GM18861 (cell line): ENCODE results near the gene CCDC57.

Experiments used
- ATAC-seq: cut with Tn5 transposase; IDR thresholded peaks from one replicate; pipeline ENCODE4 v1.9.1; 2021; ENCODE audit not compliant: unreplicated experiment

Gene CCDC57

DNA sequence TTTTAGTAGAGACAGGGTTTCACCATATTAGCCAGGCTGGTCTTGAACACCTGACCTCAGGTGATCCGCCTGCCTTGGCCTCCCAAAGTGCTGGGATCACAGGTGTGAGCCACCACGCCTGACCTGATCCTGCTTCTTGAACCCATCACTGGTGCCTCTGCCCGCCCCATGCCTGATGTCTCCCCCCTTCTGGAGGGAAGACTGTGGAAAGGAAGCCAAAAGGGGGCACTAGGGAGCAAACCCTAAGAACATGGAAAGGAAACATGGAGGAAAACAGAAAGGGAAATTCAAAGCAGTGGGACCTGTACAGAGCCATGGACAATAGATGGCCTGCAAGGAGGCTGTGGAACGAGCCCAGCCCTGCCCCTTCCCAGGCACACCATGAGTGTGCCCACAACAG lies 83.5 kb downstream of the CCDC57 start:
- ATAC-seq = no peak

DNA sequence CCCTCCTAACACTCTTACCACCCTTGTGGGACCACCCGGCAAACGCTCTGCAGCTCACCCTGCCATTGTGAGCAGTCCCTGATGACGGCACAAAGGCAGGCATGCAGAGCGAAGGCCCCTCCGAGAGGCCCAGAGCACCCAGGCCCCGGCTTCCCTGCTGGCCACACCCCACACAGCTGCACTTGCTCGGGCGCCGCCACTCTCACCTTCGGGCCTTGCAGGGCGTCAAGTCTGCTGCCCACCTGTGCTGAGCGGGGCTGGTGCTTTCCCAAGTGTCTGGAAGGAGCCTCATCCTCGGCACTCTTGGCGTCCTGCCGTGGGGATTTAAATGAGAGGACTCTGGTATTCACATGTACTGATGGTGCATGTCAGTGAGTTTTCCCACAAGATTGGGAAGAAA lies 84.4 kb downstream of the CCDC57 start:
- ATAC-seq = no peak

DNA sequence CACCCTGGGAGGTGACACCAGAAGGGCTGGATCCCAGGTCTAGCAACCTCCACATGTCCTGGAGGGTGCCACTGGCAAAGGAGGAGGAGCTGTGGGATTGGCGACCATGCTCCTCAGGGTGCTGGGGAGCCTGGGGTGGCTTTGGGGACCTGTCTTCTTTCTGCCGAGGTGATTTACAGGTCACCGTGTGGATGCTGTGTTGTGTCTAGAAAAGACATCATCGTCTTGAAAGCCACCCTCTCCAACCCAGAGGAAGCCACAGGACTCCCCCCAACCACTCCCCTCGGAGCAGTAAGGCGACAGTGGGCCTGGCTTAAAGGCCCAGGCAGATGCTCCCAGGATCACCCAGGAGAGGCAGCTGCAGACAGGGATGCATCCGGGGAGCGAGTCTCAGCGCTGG lies 84.9 kb downstream of the CCDC57 start:
- no peak for ATAC-seq

DNA sequence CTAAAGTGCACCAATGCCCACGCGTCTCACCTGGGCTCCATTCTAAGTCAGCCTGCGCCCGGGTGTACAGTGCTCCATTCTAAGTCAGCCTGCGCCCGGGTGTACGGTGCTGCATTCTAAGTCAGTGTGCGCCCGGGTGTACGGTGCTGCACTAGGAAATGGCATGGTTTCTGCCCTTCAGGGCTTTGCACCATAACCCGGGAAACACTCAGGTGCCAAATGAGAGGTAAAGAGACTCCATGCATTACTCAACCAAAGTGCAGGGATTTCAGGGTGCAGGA lies 85.4 kb downstream of the CCDC57 start:
- ATAC-seq = no peak

- no peak for ATAC-seq
Observed at GRCh38 chr17:82126556-82127314, 85.9 kb downstream of the CCDC57 start.

DNA sequence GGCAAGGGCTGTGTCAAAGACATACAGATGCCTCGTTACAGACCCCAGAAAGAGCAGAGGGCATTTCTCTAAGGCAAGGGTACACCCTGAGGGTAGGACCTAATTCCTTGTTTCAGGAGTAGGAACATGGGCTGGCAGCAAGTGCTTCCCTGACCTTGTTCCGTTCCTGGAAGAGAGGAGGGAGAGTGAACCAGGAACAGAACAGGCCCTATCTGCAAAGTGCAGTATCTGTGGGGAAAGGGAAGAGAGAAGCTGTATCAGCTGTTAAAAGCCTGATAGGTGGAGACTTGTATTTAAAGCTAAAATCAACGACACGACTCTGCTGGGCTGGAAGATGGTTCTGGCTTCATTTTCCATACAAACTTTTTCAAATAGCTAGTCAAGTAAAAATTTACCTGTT lies 88.5 kb downstream of the CCDC57 start:
- no peak for ATAC-seq

- no peak for ATAC-seq
Observed at GRCh38 chr17:82121660-82122629, 90.7 kb downstream of the CCDC57 start.

DNA sequence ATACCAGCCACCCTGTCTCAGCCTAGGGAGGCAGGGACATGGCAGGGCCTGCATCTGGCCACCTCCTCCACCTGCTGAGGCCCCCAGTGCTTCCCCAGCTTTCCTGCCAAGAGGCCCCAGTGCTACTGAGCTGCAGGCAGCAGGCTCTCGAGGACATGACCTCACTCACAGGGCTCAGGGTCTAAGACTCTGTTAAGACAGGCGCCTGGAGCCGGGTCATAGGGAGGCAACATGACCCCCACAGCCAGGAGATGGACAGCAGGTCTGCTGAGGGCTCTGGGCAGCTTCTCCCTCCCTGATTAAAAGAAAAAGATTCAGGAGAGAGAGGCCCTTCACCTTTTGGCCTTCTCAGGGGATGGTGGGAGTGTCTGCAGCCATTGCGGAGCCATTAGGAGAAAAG lies 91.4 kb downstream of the CCDC57 start:
- ATAC-seq = no peak

- no peak for ATAC-seq
Observed at GRCh38 chr17:82120148-82120547, 92.5 kb downstream of the CCDC57 start.

GRCh38 chr17:82118815-82119380 lies 93.7 kb downstream of the CCDC57 start:
- no peak for ATAC-seq

DNA sequence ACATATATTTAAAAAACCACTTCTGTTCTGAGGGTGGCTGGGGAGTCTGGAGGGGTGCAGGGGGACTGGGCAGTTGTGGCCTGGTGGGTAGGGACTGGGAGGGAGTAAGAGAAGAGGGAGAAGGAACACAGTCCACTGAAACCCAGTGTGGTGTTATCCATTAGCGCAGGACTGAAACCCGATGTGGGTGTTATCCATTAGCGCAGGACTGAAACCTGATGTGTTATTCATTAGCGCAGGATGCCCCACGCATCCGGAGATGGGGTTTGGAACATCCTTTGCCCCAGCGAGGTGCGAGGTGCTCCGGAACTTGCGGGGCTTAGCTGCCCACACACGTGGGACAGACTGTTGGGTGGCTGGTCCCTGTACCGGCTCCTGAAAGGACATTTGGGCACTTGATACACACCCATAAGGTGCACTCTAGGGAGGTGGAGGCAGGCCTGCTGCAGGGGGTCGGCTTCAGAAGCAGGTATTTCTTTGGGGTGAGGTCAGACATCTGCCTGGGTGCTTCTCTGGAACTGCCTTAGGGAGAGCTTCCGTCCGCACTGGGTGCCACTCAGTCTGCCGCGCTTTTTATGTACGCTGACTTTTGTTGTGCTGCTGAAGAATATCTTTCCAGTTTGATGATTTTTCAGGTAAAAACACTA lies 94.4 kb downstream of the CCDC57 start:
- ATAC-seq = no peak

GRCh38 chr17:82117139-82118090 lies 95.2 kb downstream of the CCDC57 start:
- no peak for ATAC-seq

DNA sequence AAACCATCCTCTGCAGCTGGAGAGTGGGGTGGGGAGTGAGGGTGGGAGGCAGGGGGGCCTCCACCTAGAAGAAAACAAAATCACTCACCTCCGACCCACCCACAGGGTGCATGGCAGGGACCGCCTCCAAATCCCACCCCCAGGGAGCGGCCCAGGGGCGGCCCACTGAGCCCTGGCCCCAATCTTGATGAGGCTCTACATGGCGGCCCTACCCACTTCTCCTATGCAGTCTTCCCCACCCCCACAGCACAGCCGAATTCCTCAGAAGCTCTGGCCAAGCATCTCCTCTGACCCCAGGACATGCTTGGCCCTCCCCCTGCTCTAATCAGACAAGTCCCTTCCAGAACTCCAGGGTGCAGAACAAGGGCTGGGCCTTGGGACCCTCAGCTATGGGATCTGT lies 96.4 kb downstream of the CCDC57 start:
- ATAC-seq = no peak

DNA sequence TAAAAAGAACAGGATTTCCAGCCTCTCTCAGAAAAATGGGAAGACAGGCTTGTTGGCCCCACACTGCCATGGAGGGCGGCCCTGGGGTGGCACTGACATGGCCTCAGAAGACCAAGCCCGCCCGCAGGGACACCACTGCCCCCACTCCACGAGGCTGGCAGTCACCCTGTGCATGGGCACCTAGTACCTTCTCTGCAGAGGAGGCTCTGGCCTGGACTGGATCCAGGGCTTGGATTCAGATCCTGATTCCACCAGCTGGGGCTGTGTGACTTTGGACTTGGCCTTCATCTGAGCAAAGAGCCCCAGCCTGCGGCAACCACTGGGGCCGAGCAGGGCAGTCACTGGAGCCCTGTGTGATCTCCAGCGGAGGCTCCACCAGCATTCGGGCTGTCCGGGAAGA lies 97.8 kb downstream of the CCDC57 start:
- no peak for ATAC-seq

GRCh38 chr17:82114447-82114846 lies 98.2 kb downstream of the CCDC57 start:
- no peak for ATAC-seq

GRCh38 chr17:82113941-82114340 lies 98.7 kb downstream of the CCDC57 start:
- ATAC-seq = no peak

DNA sequence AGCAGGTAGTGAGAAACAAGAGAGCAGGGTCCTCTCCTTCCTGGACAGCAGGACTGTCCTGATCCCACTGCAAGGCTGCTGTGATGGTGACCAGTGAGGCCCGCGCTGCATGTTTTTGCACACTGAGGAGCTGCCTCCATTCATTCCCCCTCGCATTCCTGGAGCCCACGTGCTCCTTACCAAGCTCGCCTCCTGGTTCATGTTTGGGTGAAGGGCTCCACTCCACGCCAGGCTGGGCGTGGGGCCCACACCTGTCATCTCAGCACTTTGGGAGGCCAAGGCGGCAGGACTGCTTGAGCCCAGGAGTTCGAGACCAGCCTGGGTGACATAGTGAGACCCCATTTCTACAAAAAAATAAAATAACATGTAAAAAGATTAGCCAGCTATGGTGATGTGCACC lies 99.2 kb downstream of the CCDC57 start:
- ATAC-seq = no peak

DNA sequence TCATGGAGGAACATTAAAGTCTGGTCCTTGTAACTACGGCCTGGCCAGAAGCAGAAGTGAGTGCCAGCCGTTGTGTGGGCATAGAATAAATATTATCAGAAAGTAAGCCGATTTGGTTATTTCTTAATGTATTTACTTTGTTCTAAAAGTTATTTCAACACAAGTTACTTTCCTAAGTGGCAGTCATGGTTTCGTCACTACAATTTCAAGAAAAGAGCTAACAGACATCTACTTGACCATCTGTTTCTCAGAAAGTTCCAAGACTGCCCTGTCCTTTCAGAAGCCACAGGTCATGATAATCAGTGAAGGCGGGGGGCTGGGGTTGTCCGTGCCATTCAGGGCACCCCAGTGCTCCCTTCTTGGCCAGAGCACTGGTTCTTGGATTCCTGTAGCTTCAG lies 99.7 kb downstream of the CCDC57 start:
- ATAC-seq = no peak

DNA sequence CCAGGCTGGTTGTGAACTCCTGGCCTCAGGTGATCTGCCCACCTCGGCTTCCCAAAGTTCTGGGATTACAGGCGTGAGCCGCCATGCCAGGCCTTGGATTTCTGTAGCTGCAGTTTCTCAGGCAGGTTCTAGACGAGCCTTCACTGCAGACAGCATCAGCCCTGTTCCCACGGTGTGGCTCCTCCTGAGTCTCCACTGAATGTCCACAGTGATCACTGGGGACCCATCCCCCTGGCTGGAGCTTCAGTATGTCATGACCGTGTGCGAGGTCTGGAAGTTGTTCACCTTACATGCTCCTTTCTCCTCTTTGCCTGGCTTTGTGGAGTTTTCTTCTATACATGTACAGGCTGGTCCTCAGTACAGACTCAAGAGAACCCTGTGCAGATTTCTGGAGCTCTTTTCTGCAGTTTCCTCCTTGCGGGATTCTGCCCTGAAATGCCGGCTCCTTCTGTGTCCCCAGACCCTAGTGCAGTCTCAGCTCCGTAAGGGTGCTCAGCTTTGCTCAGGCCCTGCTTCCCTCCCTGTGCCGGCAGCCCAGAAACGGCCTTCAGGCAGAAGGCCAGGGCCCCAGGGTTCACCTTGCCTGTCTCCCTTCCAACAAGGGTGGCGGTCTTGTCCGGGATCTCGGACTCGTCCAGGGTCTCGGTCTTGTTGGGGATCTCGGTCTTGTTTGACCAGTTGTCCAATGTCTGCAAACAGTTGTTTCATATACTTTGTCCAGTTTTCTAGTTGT lies 100.3 kb downstream of the CCDC57 start:
- ATAC-seq = no peak

DNA sequence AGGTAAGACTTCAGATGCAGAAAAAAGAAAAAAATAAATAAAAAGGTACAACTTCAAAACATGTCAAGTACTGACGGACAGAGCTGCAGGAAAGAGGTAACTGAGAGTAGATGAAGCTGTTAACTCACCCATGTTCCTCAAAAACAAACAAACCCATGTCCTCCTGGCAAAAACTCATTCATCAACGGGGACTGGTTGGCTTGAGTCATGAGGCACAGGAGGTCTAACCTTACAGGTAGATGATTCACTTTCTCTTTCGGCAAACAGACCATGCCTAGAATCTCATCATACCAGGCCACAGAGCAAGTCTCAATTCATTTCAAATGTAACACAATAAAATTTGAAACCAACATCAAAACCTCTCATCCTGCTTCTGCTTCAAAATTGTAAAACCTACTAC lies 102.3 kb downstream of the CCDC57 start:
- no peak for ATAC-seq
